SH-SY5Y (cell line): ENCODE results near the gene GRAP2.

Experiments used
- GATA2 ChIP-seq: IDR thresholded peaks from 2 replicates; pipeline ENCODE4 v1.6.1; 2011; ENCODE audit warnings: mild to moderate bottlenecking, low read depth, low read length
- GATA3 ChIP-seq: IDR thresholded peaks from 2 replicates; pipeline ENCODE4 v1.6.1; 2011; ENCODE audit warnings: low read depth, mild to moderate bottlenecking, low read length, moderate library complexity

- TF ChIP-seq GATA3 (no peak), GATA2 (no peak)
These were observed 30.4 kb downstream of the GRAP2 start for GRCh38 chr22:39931251-39931650.
